Transverse colon (tissue), 4 donors: Measurements from ENCODE around the gene KRTAP10-5.

Source experiments
- CTCF ChIP-seq, 5 experiments: fragments of 200-600 bp in 3 of 5; fragments of 450-650 bp in 2 of 5; sonication (generic) in 3 of 5; IDR thresholded peaks; 1 replicate in 2 of 5; 2 replicates in 3 of 5; pipeline ENCODE4 v1.5.1; 2016 to 2017; ENCODE audit warnings: antibody characterized with exemption in 5 of 5, inconsistent platforms in 3 of 5, mild to moderate bottlenecking in 2 of 5, moderate library complexity in 1 of 5
- POLR2A ChIP-seq: fragments of 450-650 bp; IDR thresholded peaks from one replicate; pipeline ENCODE4 v1.6.1; 2016; ENCODE audit warnings: antibody characterized with exemption, mild to moderate bottlenecking, moderate library complexity
- POLR2AphosphoS5 ChIP-seq, 3 donors: sonication (generic); formaldehyde crosslinking; IDR thresholded peaks; one replicate each; pipeline ENCODE4 v1.6.1; 2016; ENCODE audit warnings: antibody characterized with exemption in 3 of 3

- TF ChIP-seq POLR2A, result no peak
- TF ChIP-seq CTCF (IDR thresholded peaks at IDR 0.05), result no peak
- no peak for TF ChIP-seq POLR2AphosphoS5 (IDR thresholded peaks at IDR 0.05)
Observed at GRCh38 chr21:44603109-44603875, 22.9 kb upstream of the KRTAP10-5 start.
